Neural cell (in vitro differentiated cells): ENCODE measurements around the gene MYOM1. TPM values are rescaled to one million over a fixed set of nuclear protein-coding genes. Genes with fewer than 3 reads are reported as not detected.

ENCODE experiments used
- H2AFZ ChIP-seq: fragments of 200-600, 300-800 bp; sonication (generic), shearing (Covaris generic); 2 replicates; pipeline ENCODE4 v1.6.0; 2014; ENCODE audit warnings: low read depth, mild to moderate bottlenecking, antibody characterized with exemption, low read length, moderate library complexity
- H3F3A ChIP-seq: fragments of 200-600 bp; shearing (Covaris generic); 2 replicates; pipeline ENCODE4 v1.6.1; 2016; ENCODE audit warnings: mild to moderate bottlenecking, moderate library complexity, mixed read lengths, antibody characterized with exemption, low read length; ENCODE audit not compliant: insufficient read depth, poor library complexity, severe bottlenecking
- H3K27ac ChIP-seq: fragments of 200-600, 300-800 bp; sonication (generic), shearing (Covaris generic); 2 replicates; pipeline ENCODE4 v1.5.1; 2014; ENCODE audit warnings: mild to moderate bottlenecking, low read length, moderate library complexity
- H3K27me3 ChIP-seq: fragments of 300-800, 200-600 bp; sonication (generic), shearing (Covaris generic); 2 replicates; pipeline ENCODE4 v1.6.0; 2014; ENCODE audit warnings: mild to moderate bottlenecking, low read depth, low read length, moderate library complexity; ENCODE audit not compliant: insufficient read depth
- H3K36me3 ChIP-seq: fragments of 300-800, 200-600 bp; sonication (generic), shearing (Covaris generic); 2 replicates; pipeline ENCODE4 v1.5.1; 2014; ENCODE audit warnings: mild to moderate bottlenecking, antibody characterized with exemption, low read length, moderate library complexity; ENCODE audit not compliant: insufficient read depth
- H3K4me2 ChIP-seq: fragments of 300-800, 200-600 bp; sonication (generic), shearing (Covaris generic); 2 replicates; pipeline ENCODE4 v1.6.0; 2014; ENCODE audit warnings: mild to moderate bottlenecking, low read length
- H3K4me3 ChIP-seq: fragments of 300-800, 200-600 bp; sonication (generic), shearing (Covaris generic); 2 replicates; pipeline ENCODE4 v1.5.1; 2014; ENCODE audit warnings: mild to moderate bottlenecking, low read length, moderate library complexity
- H3K79me2 ChIP-seq: fragments of 200-600 bp; shearing (Covaris generic); replicated peaks from 2 replicates; pipeline ENCODE4 v1.6.0; 2014; ENCODE audit warnings: mild to moderate bottlenecking, low read length, moderate library complexity; ENCODE audit not compliant: insufficient read depth
- H3K9ac ChIP-seq: fragments of 300-800, 200-600 bp; sonication (generic), shearing (Covaris generic); 2 replicates; pipeline ENCODE4 v1.6.1; 2016; ENCODE audit warnings: mild to moderate bottlenecking, low read length, mixed read lengths
- H3K9me2 ChIP-seq: fragments of 200-600 bp; shearing (Covaris generic); 2 replicates; pipeline ENCODE4 v1.6.1; 2016; ENCODE audit warnings: mild to moderate bottlenecking, low read length, mixed read lengths; ENCODE audit not compliant: insufficient read depth
- H3K9me3 ChIP-seq: fragments of 200-600, 300-800 bp; sonication (generic), shearing (Covaris generic); 2 replicates; pipeline ENCODE4 v1.6.1; 2016; ENCODE audit warnings: mild to moderate bottlenecking, mixed run types, low read length, moderate library complexity, mixed read lengths
- H4K20me1 ChIP-seq: fragments of 200-600 bp; shearing (Covaris generic); 2 replicates; pipeline ENCODE4 v1.6.1; 2016; ENCODE audit warnings: mild to moderate bottlenecking, mixed run types; ENCODE audit not compliant: insufficient read depth
- CTCF ChIP-seq: fragments of 450-650 bp; IDR thresholded peaks from 2 replicates; pipeline ENCODE4 v1.5.1; 2014; ENCODE audit warnings: antibody characterized with exemption, mild to moderate bottlenecking, moderate library complexity; ENCODE audit not compliant: poor library complexity, severe bottlenecking
- EP300 ChIP-seq: fragments of 450-650 bp; conservative IDR thresholded peaks from 2 replicates; pipeline ENCODE4 v1.6.1; 2014; ENCODE audit warnings: antibody characterized with exemption, mild to moderate bottlenecking, moderate library complexity; ENCODE audit not compliant: poor library complexity, severe bottlenecking
- EZH2 ChIP-seq: fragments of 200-600, 300-800 bp; shearing (Covaris generic), sonication (generic); IDR thresholded peaks from 2 replicates; pipeline ENCODE4 v1.6.1; 2014; ENCODE audit warnings: antibody characterized with exemption, low read length, borderline replicate concordance, mild to moderate bottlenecking; ENCODE audit not compliant: insufficient read depth, poor library complexity, severe bottlenecking
- MXI1 ChIP-seq: fragments of 450-650 bp; conservative IDR thresholded peaks from 2 replicates; pipeline ENCODE4 v1.6.1; 2014; ENCODE audit warnings: antibody characterized with exemption, mild to moderate bottlenecking; ENCODE audit not compliant: poor library complexity, severe bottlenecking
- POLR2AphosphoS5 ChIP-seq: IDR thresholded peaks from 2 replicates; pipeline ENCODE4 v1.6.1; 2012
- RAD21 ChIP-seq: fragments of 450-650 bp; conservative IDR thresholded peaks from 2 replicates; pipeline ENCODE4 v1.6.1; 2014; ENCODE audit warnings: antibody characterized with exemption, mild to moderate bottlenecking, moderate library complexity
- REST ChIP-seq: IDR thresholded peaks from 2 replicates; pipeline ENCODE4 v1.6.1; 2012; ENCODE audit warnings: borderline replicate concordance
- SMC3 ChIP-seq: fragments of 450-650 bp; conservative IDR thresholded peaks from 2 replicates; pipeline ENCODE4 v1.6.1; 2014; ENCODE audit warnings: antibody characterized with exemption, mild to moderate bottlenecking, moderate library complexity; ENCODE audit not compliant: poor library complexity
- TAF1 ChIP-seq: IDR thresholded peaks from 2 replicates; pipeline ENCODE4 v1.6.1; 2012; ENCODE audit warnings: low read depth
- polyA plus RNA-seq: library from polyadenylated mRNA; depleted of rRNA; stranded (reverse); fragments of >200 nt; gene quantifications from 2 replicates; pipeline ENCODE4 v1.2.3, GENCODE V29; 2014

Gene MYOM1
- polyA plus RNA-seq, 1 donor from 2014 or later: 1.7 TPM

DNA sequence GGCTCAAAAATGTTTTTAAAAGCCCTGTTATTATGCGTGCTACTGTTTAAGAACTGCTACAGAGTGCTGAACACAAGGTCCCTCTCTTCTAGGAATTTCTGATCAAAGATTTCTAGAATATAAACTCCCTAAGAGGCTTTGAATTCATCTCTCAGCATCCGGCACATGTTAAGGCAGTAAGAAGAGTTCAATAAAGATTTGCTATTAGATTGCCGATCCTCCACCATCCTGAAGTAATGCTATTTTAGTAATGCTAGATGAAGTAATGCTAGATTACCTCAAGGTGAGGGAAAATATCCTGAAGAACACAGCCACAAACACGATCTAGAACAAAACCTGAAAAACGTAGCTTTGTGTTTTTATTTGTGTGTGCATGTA, 41.2 kb upstream of the MYOM1 start:
- Histone ChIP-seq H3K79me2 (peaks cover 37% of the 10 kb centered on the region), H3K9me3 (no peaks in the 10 kb centered on the region), H3K4me3 (peak overlapping the region; percentile 93), H3K9me2 (no peaks in the 10 kb centered on the region), H3K27me3 (no peaks in the 10 kb centered on the region), H3F3A (no peaks in the 10 kb centered on the region), H3K27ac (peak overlapping the region; percentile 81), H3K36me3 (no peaks in the 10 kb centered on the region), H2AFZ (peak overlapping the region; percentile 98), H3K4me2 (peak overlapping the region; percentile 76), H3K9ac (peak overlapping the region; percentile 91), H4K20me1 (peaks cover 4% of the 10 kb centered on the region)
- TF ChIP-seq POLR2AphosphoS5 (no peak), EP300 (no peak), RAD21 (no peak), TAF1 (no peak), REST (no peak), MXI1 (no peak), SMC3 (no peak), CTCF (no peak), EZH2 (no peak)

- peaks cover 4% of the 10 kb centered on the region for H3K79me2 ChIP-seq
- no peak overlapping the region for H3K9ac ChIP-seq
- no peaks in the 10 kb centered on the region for H3F3A ChIP-seq
- no peak overlapping the region for H3K27ac ChIP-seq
- no peak for TF ChIP-seq EZH2
- TF ChIP-seq REST: no peak
- TF ChIP-seq CTCF: no peak
- no peak for TF ChIP-seq SMC3
- TF ChIP-seq TAF1: no peak
- no peak for TF ChIP-seq EP300
- TF ChIP-seq POLR2AphosphoS5: no peak
- TF ChIP-seq RAD21: no peak
- no peak for TF ChIP-seq MXI1
- H3K4me3 ChIP-seq: no peak overlapping the region
- no peaks in the 10 kb centered on the region for H3K36me3 ChIP-seq
- H4K20me1 ChIP-seq: no peaks in the 10 kb centered on the region
- no peaks in the 10 kb centered on the region for H3K9me2 ChIP-seq
- no peak overlapping the region for H3K4me2 ChIP-seq
- no peak overlapping the region for H2AFZ ChIP-seq
- no peaks in the 10 kb centered on the region for H3K9me3 ChIP-seq
- no peaks in the 10 kb centered on the region for H3K27me3 ChIP-seq
These were observed 37.9 kb upstream of the MYOM1 start for GRCh38 chr18:3257627-3258120.
